BJ (cell line): Measurements from ENCODE around the gene STRADB. TPM values are rescaled to one million over a fixed set of nuclear protein-coding genes. Genes with fewer than 3 reads are reported as not detected.

Source experiments
- CTCF ChIA-PET: fragments of 350-600 bp; formaldehyde crosslinking; extraction: SDS; loops from one replicate; lab custom pipeline; 2021; ENCODE audit warnings: antibody characterized with exemption, inconsistent platforms; lab: Yijun Ruan, JAX
- POLR2A ChIA-PET: fragments of 300-600 bp; sonication (Branson Sonifier 250); formaldehyde crosslinking; extraction: SDS; loops from one replicate; lab custom pipeline; 2021; ENCODE audit warnings: antibody characterized with exemption; lab: Charles Lee
- DNase-seq: peaks from one replicate; pipeline ENCODE4 v3.0.0-alpha.2; 2011; ENCODE audit warnings: low read depth
- H3K27me3 ChIP-seq: 2 replicates; pipeline ENCODE4 v1.6.0; 2011; ENCODE audit warnings: low read length; ENCODE audit not compliant: control insufficient read depth, insufficient read depth
- H3K36me3 ChIP-seq: 2 replicates; pipeline ENCODE4 v1.5.1; 2011; ENCODE audit warnings: low read length; ENCODE audit not compliant: control insufficient read depth, insufficient read depth
- H3K4me3 ChIP-seq: 2 replicates; pipeline ENCODE4 v1.5.1; 2011; ENCODE audit warnings: low read depth, mild to moderate bottlenecking, control low read depth, low read length
- CTCF ChIP-seq: IDR thresholded peaks from 2 replicates; pipeline ENCODE4 v1.5.1; 2011; ENCODE audit warnings: low read depth, mild to moderate bottlenecking, control low read depth, inconsistent platforms, low read length, moderate library complexity; ENCODE audit not compliant: insufficient read depth
- polyA plus RNA-seq: library from polyadenylated mRNA; depleted of rRNA; stranded (reverse); fragments of >200 nt; gene quantifications from 2 replicates; pipeline ENCODE4 v1.2.3, GENCODE V29; 2011

STRADB gene
- polyA plus RNA-seq, 1 experiment = 18.2 TPM

DNA sequence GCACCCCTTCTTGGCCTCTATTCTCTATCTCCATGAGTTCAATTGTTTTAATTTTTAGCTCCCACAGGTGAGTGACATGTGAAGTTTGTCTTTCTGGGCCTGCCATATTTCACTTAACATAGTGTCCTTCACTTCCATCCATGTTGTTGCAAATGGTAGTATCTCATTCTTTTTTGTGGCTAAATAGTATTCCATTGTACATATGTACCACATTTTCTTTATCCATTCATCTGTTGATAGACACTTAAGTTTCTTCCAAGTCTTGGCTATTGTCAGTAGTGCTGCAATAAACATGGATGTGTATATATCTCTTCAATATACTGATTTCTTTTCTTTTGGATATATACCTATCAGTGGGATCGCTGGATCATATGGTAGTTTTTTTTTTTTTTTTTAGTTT is 9.0 kb downstream of the STRADB start:
- no peak for DNase-seq
- TF ChIP-seq CTCF = no peak
- Histone ChIP-seq H3K4me3 (no peak overlapping the region), H3K36me3 (peaks cover 7% of the 10 kb centered on the region), H3K27me3 (no peaks in the 10 kb centered on the region)
- CTCF ChIA-PET = no interaction called here
- POLR2A ChIA-PET = no interaction called here

DNA sequence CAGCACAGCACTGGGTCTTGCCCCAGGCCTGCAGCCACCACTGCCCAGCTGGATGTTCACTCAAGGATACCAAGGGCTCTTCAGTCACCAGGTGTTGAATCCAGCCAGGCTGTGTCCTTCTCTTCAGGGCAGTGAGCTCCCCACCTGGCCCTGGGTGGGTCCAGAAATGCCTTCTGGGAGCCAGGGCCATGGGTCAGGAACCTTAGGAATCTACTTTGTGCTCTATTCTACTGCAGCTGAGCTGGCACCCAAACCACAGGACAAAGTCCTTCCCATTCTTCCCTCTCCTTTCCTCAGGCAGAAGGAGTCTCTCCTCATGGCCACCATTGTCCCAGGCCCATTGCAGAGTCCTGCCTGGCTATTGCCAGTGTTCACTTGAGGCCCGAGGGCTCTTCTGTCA is 13.0 kb downstream of the STRADB start:
- CTCF ChIA-PET = no interaction called here
- no peak overlapping the region for H3K4me3 ChIP-seq
- POLR2A ChIA-PET = no interaction called here
- no peak for TF ChIP-seq CTCF
- H3K27me3 ChIP-seq = no peaks in the 10 kb centered on the region
- no peak for DNase-seq
- peaks cover 5% of the 10 kb centered on the region for H3K36me3 ChIP-seq

GRCh38 chr2:201465524-201465971 is 14.0 kb downstream of the STRADB start:
- Histone ChIP-seq H3K36me3 (peaks cover 4% of the 10 kb centered on the region), H3K4me3 (no peak overlapping the region), H3K27me3 (no peaks in the 10 kb centered on the region)
- DNase-seq = no peak
- TF ChIP-seq CTCF = no peak
- ChIA-PET POLR2A (no interaction called here), CTCF (interaction anchor here (1.1 kb wide), 1 partner anchor 154 kb away, joined by 3 read pairs; a partner anchor contains a TSS)

GRCh38 chr2:201466050-201466675 is 14.6 kb downstream of the STRADB start:
- POLR2A ChIA-PET = no interaction called here
- peak; percentile 59 for DNase-seq

GRCh38 chr2:201467666-201468065 is 16.1 kb downstream of the STRADB start:
- no peaks in the 10 kb centered on the region for H3K27me3 ChIP-seq
- CTCF ChIA-PET = no interaction called here
- H3K4me3 ChIP-seq = no peak overlapping the region
- H3K36me3 ChIP-seq = peaks cover 5% of the 10 kb centered on the region
- no peak for TF ChIP-seq CTCF
- POLR2A ChIA-PET = no interaction called here
- no peak for DNase-seq

More at GRCh38 chr2:201466050-201466675, 14.6 kb downstream of the STRADB start:
- Histone ChIP-seq H3K36me3 (peaks cover 5% of the 10 kb centered on the region), H3K27me3 (no peaks in the 10 kb centered on the region), H3K4me3 (no peak overlapping the region)
- no peak for TF ChIP-seq CTCF
- CTCF ChIA-PET = interaction anchor here (0.6 to 1.2 kb wide), 3 partner anchors 11 to 316 kb away, joined by 3 to 5 read pairs (median 3); a partner anchor contains a TSS
